Myocyte (in vitro differentiated cells): ENCODE measurements around the gene GALR1. TPM values are rescaled to one million over a fixed set of nuclear protein-coding genes. Genes with fewer than 3 reads are reported as not detected.
A peak's percentile ranks its signal among the peaks of the same experiment; 100 is the strongest.
"Not testable (repeated sequence)": the region's sequence is repeated elsewhere in the genome, so short reads cannot be mapped to it uniquely, and the experiment has no call there.

Experiments used
- DNase-seq: peaks from one replicate; pipeline ENCODE4 v3.0.0-alpha.2; 2012; ENCODE audit warnings: low read depth
- polyA plus RNA-seq: library from polyadenylated mRNA; unstranded; fragments of >200 nt; gene quantifications from one replicate; pipeline ENCODE4 v1.2.1, GENCODE V29; 2012; ENCODE audit warnings: missing spikeins
- total RNA-seq: library from RNA; depleted of rRNA; stranded (reverse); fragments of >200 nt; gene quantifications from 2 replicates; pipeline ENCODE4 v1.2.3, GENCODE V29; 2014

Gene GALR1
- total RNA-seq: not detected in 2 replicates
- not detected for polyA plus RNA-seq

- no peak for DNase-seq
Measured at GRCh38 chr18:77249569-77250500, at the start of gene GALR1. Gene GALR1 (plus strand): TSS chr18:77249848. CDS start chr18:77250549, 701 bp downstream.

- no peak for DNase-seq
Measured at GRCh38 chr18:77201506-77201905, 48.1 kb upstream of the GALR1 start.

GRCh38 chr18:77202329-77202728 lies 47.3 kb upstream of the GALR1 start:
- DNase-seq: no peak

- peak; percentile 35 for DNase-seq
Measured at GRCh38 chr18:77203071-77203470, 46.6 kb upstream of the GALR1 start.

GRCh38 chr18:77203851-77204250 lies 45.8 kb upstream of the GALR1 start:
- DNase-seq: no peak

GRCh38 chr18:77205769-77206168 lies 43.9 kb upstream of the GALR1 start:
- DNase-seq: no peak

GRCh38 chr18:77206676-77207374 lies 42.8 kb upstream of the GALR1 start:
- DNase-seq: peak; percentile 86

GRCh38 chr18:77207540-77207939 lies 42.1 kb upstream of the GALR1 start:
- DNase-seq: peak; percentile 90

- DNase-seq: peak; percentile 72
Measured at GRCh38 chr18:77208964-77209363, 40.7 kb upstream of the GALR1 start.

GRCh38 chr18:77209587-77209986 lies 40.1 kb upstream of the GALR1 start:
- DNase-seq: peak; percentile 78

GRCh38 chr18:77210249-77210648 lies 39.4 kb upstream of the GALR1 start:
- DNase-seq: no peak

GRCh38 chr18:77218642-77219041 lies 31.0 kb upstream of the GALR1 start:
- DNase-seq: no peak

- DNase-seq: no peak
Measured at GRCh38 chr18:77220726-77221125, 28.9 kb upstream of the GALR1 start.

- DNase-seq: no peak
Measured at GRCh38 chr18:77222464-77222863, 27.2 kb upstream of the GALR1 start.

GRCh38 chr18:77223221-77223639 lies 26.4 kb upstream of the GALR1 start:
- DNase-seq: no peak

GRCh38 chr18:77223653-77224052 lies 26.0 kb upstream of the GALR1 start:
- peak; percentile 46 for DNase-seq

GRCh38 chr18:77230645-77231044 lies 19.0 kb upstream of the GALR1 start:
- no peak for DNase-seq

- DNase-seq: peak; percentile 59
Measured at GRCh38 chr18:77234504-77235365, 14.9 kb upstream of the GALR1 start.

GRCh38 chr18:77239285-77239684 lies 10.4 kb upstream of the GALR1 start:
- not testable (repeated sequence) for DNase-seq

GRCh38 chr18:77248873-77249568 lies 627 bp upstream of the GALR1 start:
- no peak for DNase-seq

GRCh38 chr18:77250501-77250925 lies 865 bp downstream of the GALR1 start:
- no peak for DNase-seq
